Nephron (organoid): Measurements from ENCODE around the gene HDHD3.

ENCODE experiments used
- H3K27ac Mint-ChIP-seq, 3 experiments: 2 replicates each; pipeline ENCODE4 v1.8.0; 2020; ENCODE audit warnings: mixed read lengths in 3 of 3, mild to moderate bottlenecking in 2 of 3, moderate library complexity in 1 of 3
- H3K27me3 Mint-ChIP-seq: 2 replicates; pipeline ENCODE4 v1.8.0; 2021; ENCODE audit warnings: low read depth, mild to moderate bottlenecking, moderate library complexity, mixed read lengths
- H3K36me3 Mint-ChIP-seq: 2 replicates; pipeline ENCODE4 v1.8.0; 2020; ENCODE audit warnings: low read depth, mixed read lengths
- H3K4me1 Mint-ChIP-seq: 2 replicates; pipeline ENCODE4 v1.8.0; 2020; ENCODE audit warnings: mixed read lengths
- H3K4me3 Mint-ChIP-seq, 3 experiments: 2 replicates each; pipeline ENCODE4 v1.8.0; 2020; ENCODE audit warnings: mild to moderate bottlenecking in 3 of 3, mixed read lengths in 3 of 3, moderate library complexity in 2 of 3
- H3K9me3 Mint-ChIP-seq: 2 replicates; pipeline ENCODE4 v1.8.0; 2020; ENCODE audit warnings: mixed read lengths
- CTCF ChIP-seq, 3 experiments: fragments of 200-600 bp; sonication (generic); IDR thresholded peaks; one replicate each; pipeline ENCODE4 v1.5.0; 2021; ENCODE audit warnings: antibody characterized with exemption in 3 of 3; ENCODE audit not compliant: unreplicated experiment in 3 of 3

Gene HDHD3

GRCh38 chr9:113375057-113376023 lies 1.4 kb downstream of the HDHD3 start:
- peak overlapping the region; percentile 85 to 93 (median 93) for H3K4me3 Mint-ChIP-seq
- no peak for TF ChIP-seq CTCF (IDR thresholded peaks at IDR 0.05; ENCODE audit: unreplicated experiment in 3 of 3)
- H3K27me3 Mint-ChIP-seq, result no peaks in the 10 kb centered on the region
- H3K36me3 Mint-ChIP-seq, result peaks cover 10% of the 10 kb centered on the region
- H3K9me3 Mint-ChIP-seq, result no peaks in the 10 kb centered on the region
- H3K27ac Mint-ChIP-seq, result peak overlapping the region in 2 of 3 experiments; percentile 54 to 88
- peaks cover 20% of the 10 kb centered on the region for H3K4me1 Mint-ChIP-seq

GRCh38 chr9:113373676-113374392 lies 3.0 kb downstream of the HDHD3 start:
- peak overlapping the region in 1 of 3 experiments; percentile 76 for H3K4me3 Mint-ChIP-seq
- H3K27me3 Mint-ChIP-seq, result peaks cover 4% of the 10 kb centered on the region
- peaks cover 10% of the 10 kb centered on the region for H3K36me3 Mint-ChIP-seq
- H3K9me3 Mint-ChIP-seq, result no peaks in the 10 kb centered on the region
- H3K4me1 Mint-ChIP-seq, result peaks cover 8% of the 10 kb centered on the region
- no peak for TF ChIP-seq CTCF (IDR thresholded peaks at IDR 0.05; ENCODE audit: unreplicated experiment in 3 of 3)
- H3K27ac Mint-ChIP-seq, result peak overlapping the region in 2 of 3 experiments; percentile 2 to 56

GRCh38 chr9:113373256-113373655 lies 3.5 kb downstream of the HDHD3 start:
- Mint-ChIP-seq H3K4me3 (peak overlapping the region in 2 of 3 experiments; percentile 4 to 12), H3K27ac (peak overlapping the region in 1 of 3 experiments; percentile 47), H3K4me1 (peaks cover 6% of the 10 kb centered on the region), H3K27me3 (peaks cover 4% of the 10 kb centered on the region), H3K36me3 (peaks cover 10% of the 10 kb centered on the region), H3K9me3 (no peaks in the 10 kb centered on the region)
- no peak for TF ChIP-seq CTCF (IDR thresholded peaks at IDR 0.05; ENCODE audit: unreplicated experiment in 3 of 3)

- H3K4me3 Mint-ChIP-seq, result no peak overlapping the region
- no peaks in the 10 kb centered on the region for H3K9me3 Mint-ChIP-seq
- peaks cover 6% of the 10 kb centered on the region for H3K4me1 Mint-ChIP-seq
- peaks cover 4% of the 10 kb centered on the region for H3K27me3 Mint-ChIP-seq
- H3K27ac Mint-ChIP-seq, result no peak overlapping the region
- H3K36me3 Mint-ChIP-seq, result peaks cover 10% of the 10 kb centered on the region
- TF ChIP-seq CTCF (IDR thresholded peaks at IDR 0.05; ENCODE audit: unreplicated experiment in 3 of 3), result no peak
Measured at GRCh38 chr9:113372059-113372458, 4.7 kb downstream of the HDHD3 start.

GRCh38 chr9:113370806-113371325 lies 5.9 kb downstream of the HDHD3 start:
- Mint-ChIP-seq H3K9me3 (no peaks in the 10 kb centered on the region), H3K27me3 (peaks cover 4% of the 10 kb centered on the region), H3K27ac (no peak overlapping the region), H3K36me3 (peaks cover 10% of the 10 kb centered on the region), H3K4me3 (no peak overlapping the region), H3K4me1 (peaks cover 6% of the 10 kb centered on the region)
- TF ChIP-seq CTCF (IDR thresholded peaks at IDR 0.05; ENCODE audit: unreplicated experiment in 3 of 3), result no peak
